Measurements from ENCODE around the gene HSPA4L.

The HSPA4L gene

GRCh38 chr4:127777487-127777886 is 4.6 kb upstream of the HSPA4L start:
- H3K9me3 Mint-ChIP-seq = peaks cover 0 to 5% of the 10 kb centered on the region in 2 donors
- no peak overlapping the region for H3K4me3 Mint-ChIP-seq
- H3K4me1 Mint-ChIP-seq = peaks cover 28% of the 10 kb centered on the region
- H3K27ac Mint-ChIP-seq = no peak overlapping the region
- DNase-seq (no peak), ATAC-seq (no peak)
- peaks cover 75% of the 10 kb centered on the region for H3K27me3 Mint-ChIP-seq

- DNase-seq (no peak), ATAC-seq (no peak)
- Mint-ChIP-seq H3K27me3 (peaks cover 75% of the 10 kb centered on the region), H3K4me3 (no peak overlapping the region), H3K9me3 (peaks cover 0 to 5% of the 10 kb centered on the region in 2 donors), H3K27ac (no peak overlapping the region), H3K4me1 (peaks cover 34% of the 10 kb centered on the region)
These were observed 4.0 kb upstream of the HSPA4L start for GRCh38 chr4:127778102-127778501.

- Mint-ChIP-seq H3K4me3 (peak overlapping the region in 1 of 2 donors; percentile 87), H3K27me3 (peaks cover 79% of the 10 kb centered on the region), H3K27ac (no peak overlapping the region), H3K4me1 (peaks cover 48% of the 10 kb centered on the region), H3K9me3 (peaks cover 0 to 5% of the 10 kb centered on the region in 2 donors)
- DNase-seq (no peak), ATAC-seq (no peak)
These were observed 1.5 kb upstream of the HSPA4L start for GRCh38 chr4:127780598-127780997.

GRCh38 chr4:127781300-127782024 is 660 bp upstream of the HSPA4L start:
- H3K9me3 Mint-ChIP-seq = peaks cover 0 to 5% of the 10 kb centered on the region in 2 donors
- H3K27ac Mint-ChIP-seq = peak overlapping the region; percentile 85 to 93
- peak; percentile 40 for ATAC-seq
- DNase-seq = peak in 1 of 2 donors; percentile 52
- peak overlapping the region; percentile 87 to 95 for H3K4me3 Mint-ChIP-seq
- H3K4me1 Mint-ChIP-seq = peaks cover 42% of the 10 kb centered on the region
- peaks cover 76% of the 10 kb centered on the region for H3K27me3 Mint-ChIP-seq

GRCh38 chr4:127782025-127782274 is 172 bp upstream of the HSPA4L start:
- Mint-ChIP-seq H3K27ac (peak overlapping the region; percentile 76 to 85), H3K4me3 (peak overlapping the region; percentile 87 to 95), H3K4me1 (peaks cover 37% of the 10 kb centered on the region), H3K9me3 (peaks cover 0 to 5% of the 10 kb centered on the region in 2 donors), H3K27me3 (peaks cover 71% of the 10 kb centered on the region)
- DNase-seq (no peak), ATAC-seq (peak; percentile 71)

GRCh38 chr4:127783026-127783769 is 1.1 kb downstream of the HSPA4L start:
- peaks cover 35% of the 10 kb centered on the region for H3K4me1 Mint-ChIP-seq
- peak overlapping the region; percentile 87 to 95 for H3K4me3 Mint-ChIP-seq
- peak overlapping the region; percentile 29 to 97 for H3K27ac Mint-ChIP-seq
- no peak for ATAC-seq
- H3K9me3 Mint-ChIP-seq = peaks cover 0 to 5% of the 10 kb centered on the region in 2 donors
- H3K27me3 Mint-ChIP-seq = peaks cover 60% of the 10 kb centered on the region
- DNase-seq = no peak

GRCh38 chr4:127783955-127784770 is 2.0 kb downstream of the HSPA4L start:
- H3K4me1 Mint-ChIP-seq = peaks cover 35% of the 10 kb centered on the region
- H3K27me3 Mint-ChIP-seq = peaks cover 60% of the 10 kb centered on the region
- H3K4me3 Mint-ChIP-seq = peak overlapping the region in 1 of 2 donors; percentile 87
- peaks cover 0 to 5% of the 10 kb centered on the region in 2 donors for H3K9me3 Mint-ChIP-seq
- ATAC-seq = no peak
- DNase-seq = no peak
- H3K27ac Mint-ChIP-seq = no peak overlapping the region

- DNase-seq (no peak), ATAC-seq (peak; percentile 87)
- Mint-ChIP-seq H3K27me3 (peaks cover 47% of the 10 kb centered on the region), H3K9me3 (no peaks in the 10 kb centered on the region), H3K4me3 (no peak overlapping the region), H3K4me1 (peaks cover 11% of the 10 kb centered on the region), H3K27ac (no peak overlapping the region)
These were observed 6.4 kb downstream of the HSPA4L start for GRCh38 chr4:127788517-127788916.

- Mint-ChIP-seq H3K27me3 (peaks cover 45% of the 10 kb centered on the region), H3K4me3 (no peak overlapping the region), H3K27ac (no peak overlapping the region), H3K4me1 (no peaks in the 10 kb centered on the region), H3K9me3 (no peaks in the 10 kb centered on the region)
- ATAC-seq (no peak), DNase-seq (no peak)
These were observed 9.3 kb downstream of the HSPA4L start for GRCh38 chr4:127791391-127791790.

- ATAC-seq = no peak
- Mint-ChIP-seq H3K9me3 (no peaks in the 10 kb centered on the region), H3K27me3 (peaks cover 40% of the 10 kb centered on the region), H3K27ac (no peak overlapping the region), H3K4me1 (no peaks in the 10 kb centered on the region), H3K4me3 (no peak overlapping the region)
- no peak for DNase-seq
These were observed 11.4 kb downstream of the HSPA4L start for GRCh38 chr4:127793528-127793927.

GRCh38 chr4:127799711-127800110 is 17.6 kb downstream of the HSPA4L start:
- Mint-ChIP-seq H3K27ac (no peak overlapping the region), H3K9me3 (no peaks in the 10 kb centered on the region), H3K27me3 (peaks cover 23% of the 10 kb centered on the region), H3K4me1 (no peaks in the 10 kb centered on the region), H3K4me3 (no peak overlapping the region)
- no peak for ATAC-seq
- no peak for DNase-seq

- Mint-ChIP-seq H3K27me3 (peaks cover under 1% of the 10 kb centered on the region), H3K27ac (no peak overlapping the region), H3K4me3 (no peak overlapping the region), H3K4me1 (no peaks in the 10 kb centered on the region), H3K9me3 (no peaks in the 10 kb centered on the region)
- no peak for ATAC-seq
- DNase-seq = no peak
These were observed 27.2 kb downstream of the HSPA4L start for GRCh38 chr4:127809173-127809800.

- no peaks in the 10 kb centered on the region for H3K9me3 Mint-ChIP-seq
- ATAC-seq = no peak
- no peak for DNase-seq
- no peaks in the 10 kb centered on the region for H3K4me1 Mint-ChIP-seq
- H3K27ac Mint-ChIP-seq = no peak overlapping the region
- H3K27me3 Mint-ChIP-seq = no peaks in the 10 kb centered on the region
- no peak overlapping the region for H3K4me3 Mint-ChIP-seq
These were observed 28.4 kb downstream of the HSPA4L start for GRCh38 chr4:127810551-127810950.

- H3K4me3 Mint-ChIP-seq = no peak overlapping the region
- peaks cover 10% of the 10 kb centered on the region for H3K27me3 Mint-ChIP-seq
- DNase-seq (no peak), ATAC-seq (no peak)
- no peaks in the 10 kb centered on the region for H3K9me3 Mint-ChIP-seq
- H3K4me1 Mint-ChIP-seq = no peaks in the 10 kb centered on the region
- H3K27ac Mint-ChIP-seq = no peak overlapping the region
These were observed 40.3 kb downstream of the HSPA4L start for GRCh38 chr4:127822430-127822829.

- Mint-ChIP-seq H3K27me3 (no peaks in the 10 kb centered on the region), H3K9me3 (no peaks in the 10 kb centered on the region), H3K27ac (no peak overlapping the region), H3K4me1 (no peaks in the 10 kb centered on the region), H3K4me3 (no peak overlapping the region)
- ATAC-seq = no peak
- DNase-seq = no peak
These were observed 46.0 kb downstream of the HSPA4L start for GRCh38 chr4:127828121-127828520.

Data from stimulated activated naive CD8-positive, alpha-beta T cell treated with anti-CD3 and anti-CD28 coated beads, Interleukin-15, amount 100 ng/mL, for 72 hours (primary cell).